ENCODE measurements around the gene ACTR2.

Gene ACTR2

GRCh38 chr2:65281627-65282351 lies 54.2 kb downstream of the ACTR2 start:
- no peak for DNase-seq

GRCh38 chr2:65282477-65283053 lies 54.9 kb downstream of the ACTR2 start:
- DNase-seq: no peak

GRCh38 chr2:65287364-65287763 lies 59.7 kb downstream of the ACTR2 start:
- DNase-seq: no peak

- DNase-seq: no peak
Observed at GRCh38 chr2:65291216-65292105, 63.8 kb downstream of the ACTR2 start.

- no peak for DNase-seq
Observed at GRCh38 chr2:65292106-65292400, 64.4 kb downstream of the ACTR2 start.

- no peak for DNase-seq
Observed at GRCh38 chr2:65292461-65293011, 64.9 kb downstream of the ACTR2 start.

- DNase-seq: no peak
Observed at GRCh38 chr2:65293376-65293775, 65.7 kb downstream of the ACTR2 start.

GRCh38 chr2:65294136-65294535 lies 66.5 kb downstream of the ACTR2 start:
- DNase-seq: no peak

- no peak for DNase-seq
Observed at GRCh38 chr2:65294701-65295100, 67.1 kb downstream of the ACTR2 start.

- DNase-seq: no peak
Observed at GRCh38 chr2:65296971-65297370, 69.3 kb downstream of the ACTR2 start.

- DNase-seq: no peak
Observed at GRCh38 chr2:65297544-65297943, 69.9 kb downstream of the ACTR2 start.

- DNase-seq: no peak
Observed at GRCh38 chr2:65298089-65298488, 70.5 kb downstream of the ACTR2 start.

GRCh38 chr2:65299246-65299645 lies 71.6 kb downstream of the ACTR2 start:
- no peak for DNase-seq

GRCh38 chr2:65300134-65300760 lies 72.6 kb downstream of the ACTR2 start:
- DNase-seq: no peak

- peak; percentile 35 for DNase-seq
Observed at GRCh38 chr2:65300761-65301711, 73.4 kb downstream of the ACTR2 start.

GRCh38 chr2:65305934-65306333 lies 78.3 kb downstream of the ACTR2 start:
- no peak for DNase-seq

GRCh38 chr2:65309699-65310098 lies 82.1 kb downstream of the ACTR2 start:
- peak; percentile 18 for DNase-seq

GRCh38 chr2:65311049-65311448 lies 83.4 kb downstream of the ACTR2 start:
- no peak for DNase-seq

- DNase-seq: no peak
Observed at GRCh38 chr2:65311596-65311995, 84.0 kb downstream of the ACTR2 start.

- no peak for DNase-seq
Observed at GRCh38 chr2:65313126-65313953, 85.7 kb downstream of the ACTR2 start.

GRCh38 chr2:65313954-65314256 lies 86.3 kb downstream of the ACTR2 start:
- no peak for DNase-seq
